ENCODE results near the gene DOCK1. TPM values are rescaled to one million over a fixed set of nuclear protein-coding genes. Genes with fewer than 3 reads are reported as not detected.

Gene DOCK1
- total RNA-seq, 1 donor from 2014 or later: 52.7 TPM

DNA sequence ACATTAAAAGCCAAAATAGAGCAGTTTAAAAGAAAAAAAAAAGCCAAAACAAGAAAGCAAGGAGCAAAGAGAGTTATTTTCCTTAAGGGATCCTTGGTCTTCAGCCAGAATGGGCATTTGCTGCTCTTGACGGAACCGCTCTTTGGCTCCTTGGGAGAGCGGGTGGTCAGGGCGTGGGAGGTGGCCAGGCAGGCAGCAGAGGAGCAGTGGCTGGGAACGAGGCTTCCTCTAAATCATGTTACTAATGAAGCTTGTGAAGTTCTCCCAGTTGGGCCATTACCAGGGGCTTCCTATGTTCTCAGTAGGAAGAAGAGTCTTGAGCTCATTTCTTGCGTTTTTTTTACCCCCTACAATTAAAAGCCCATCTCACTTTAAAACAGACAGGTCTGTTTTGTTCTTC lies 116.6 kb downstream of the DOCK1 start:
- no peak overlapping the region for H3K9ac ChIP-seq (ENCODE audit: low read depth in 1 of 3, low read length in 3 of 3)
- H3K9me3 ChIP-seq (ENCODE audit: control insufficient read depth in 3 of 3, low read length in 3 of 3): no peaks in the 10 kb centered on the region
- H3K36me3 ChIP-seq (ENCODE audit: control insufficient read depth in 3 of 3, insufficient read depth in 3 of 3, low read length in 3 of 3): peaks cover 2 to 14% (median 4%) of the 10 kb centered on the region in 3 donors
- H3K4me3 ChIP-seq (ENCODE audit: low read length in 3 of 3): no peak overlapping the region
- H3K27ac ChIP-seq (ENCODE audit: low read depth, low read length): no peak overlapping the region
- H3K4me1 ChIP-seq (ENCODE audit: control insufficient read depth in 3 of 3, insufficient read depth in 3 of 3, low read length in 3 of 3): no peaks in the 10 kb centered on the region
- no peaks in the 10 kb centered on the region for H3K27me3 ChIP-seq (ENCODE audit: control insufficient read depth in 3 of 3, insufficient read depth in 3 of 3, low read length in 3 of 3)

DNA sequence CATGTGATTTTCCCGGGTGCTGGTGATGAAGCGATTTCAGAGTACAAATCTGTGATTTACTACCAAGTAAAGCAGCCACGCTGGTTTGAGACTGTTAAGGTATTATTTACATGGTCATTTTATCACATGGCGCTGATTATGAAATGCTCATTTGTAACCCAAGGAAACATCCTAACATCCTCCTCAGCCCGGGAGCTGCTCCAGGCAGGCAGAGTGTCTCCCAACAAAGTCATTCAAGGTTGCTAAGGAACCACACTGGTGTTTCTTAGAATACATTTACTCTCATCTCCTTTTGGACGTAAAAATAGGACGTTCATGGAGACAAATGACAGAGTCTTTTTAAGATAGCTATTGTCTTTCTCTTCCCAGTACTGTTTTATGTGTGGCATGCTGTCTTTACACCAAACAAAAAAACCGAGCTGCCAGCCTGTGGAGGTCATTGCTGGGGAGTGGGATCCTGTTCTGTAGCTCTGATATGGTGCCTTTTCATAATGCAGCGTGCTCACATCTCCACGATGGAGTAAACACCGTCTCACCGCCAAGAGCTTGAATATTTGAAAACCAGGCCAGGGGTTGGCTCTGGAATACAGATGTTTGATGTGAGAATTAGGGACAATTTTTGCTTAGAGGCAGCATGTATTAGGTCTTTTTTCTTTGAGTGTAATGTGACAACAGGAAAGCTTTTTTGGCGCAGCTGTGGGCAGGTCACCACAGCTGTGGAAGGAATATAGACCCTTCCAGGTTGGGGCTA lies 119.6 kb downstream of the DOCK1 start:
- no peaks in the 10 kb centered on the region for H3K27me3 ChIP-seq (ENCODE audit: control insufficient read depth in 3 of 3, insufficient read depth in 3 of 3, low read length in 3 of 3)
- H3K4me3 ChIP-seq (ENCODE audit: low read length in 3 of 3): no peak overlapping the region
- peaks cover 4 to 14% (median 7%) of the 10 kb centered on the region in 3 donors for H3K36me3 ChIP-seq (ENCODE audit: control insufficient read depth in 3 of 3, insufficient read depth in 3 of 3, low read length in 3 of 3)
- H3K9me3 ChIP-seq (ENCODE audit: control insufficient read depth in 3 of 3, low read length in 3 of 3): no peaks in the 10 kb centered on the region
- no peaks in the 10 kb centered on the region for H3K4me1 ChIP-seq (ENCODE audit: control insufficient read depth in 3 of 3, insufficient read depth in 3 of 3, low read length in 3 of 3)
- H3K27ac ChIP-seq (ENCODE audit: low read depth, low read length): peak overlapping the region; percentile 42
- H3K9ac ChIP-seq (ENCODE audit: low read depth in 1 of 3, low read length in 3 of 3): no peak overlapping the region

DNA sequence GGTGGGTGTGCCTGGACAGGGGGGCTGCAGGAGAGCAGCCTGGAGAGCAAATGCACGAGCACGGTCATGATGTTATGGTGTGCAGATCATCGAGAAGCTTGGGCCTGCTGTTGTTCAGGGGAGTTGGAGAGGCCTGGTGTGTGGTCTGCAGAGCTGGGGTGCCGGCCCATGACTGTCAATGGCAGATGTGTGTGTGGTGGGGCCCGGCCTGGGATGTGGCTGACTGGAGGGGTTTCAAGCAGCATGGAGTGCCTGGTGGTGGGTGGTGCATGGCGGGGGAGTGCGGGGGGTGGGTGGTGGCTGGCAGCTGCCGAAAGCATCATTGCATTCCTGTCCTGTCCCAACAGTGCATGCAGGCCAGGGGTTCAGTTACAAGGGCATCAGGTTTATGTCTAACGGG lies 122.6 kb downstream of the DOCK1 start:
- Histone ChIP-seq H3K27ac (ENCODE audit: low read depth, low read length) (no peak overlapping the region), H3K4me3 (ENCODE audit: low read length in 3 of 3) (no peak overlapping the region), H3K9ac (ENCODE audit: low read depth in 1 of 3, low read length in 3 of 3) (no peak overlapping the region), H3K36me3 (ENCODE audit: control insufficient read depth in 3 of 3, insufficient read depth in 3 of 3, low read length in 3 of 3) (peaks cover 8 to 21% (median 13%) of the 10 kb centered on the region in 3 donors), H3K27me3 (ENCODE audit: control insufficient read depth in 3 of 3, insufficient read depth in 3 of 3, low read length in 3 of 3) (no peaks in the 10 kb centered on the region), H3K9me3 (ENCODE audit: control insufficient read depth in 3 of 3, low read length in 3 of 3) (no peaks in the 10 kb centered on the region), H3K4me1 (ENCODE audit: control insufficient read depth in 3 of 3, insufficient read depth in 3 of 3, low read length in 3 of 3) (no peaks in the 10 kb centered on the region)

- Histone ChIP-seq H3K27me3 (ENCODE audit: control insufficient read depth in 3 of 3, insufficient read depth in 3 of 3, low read length in 3 of 3) (no peaks in the 10 kb centered on the region), H3K9me3 (ENCODE audit: control insufficient read depth in 3 of 3, low read length in 3 of 3) (no peaks in the 10 kb centered on the region), H3K9ac (ENCODE audit: low read depth in 1 of 3, low read length in 3 of 3) (no peak overlapping the region), H3K4me3 (ENCODE audit: low read length in 3 of 3) (no peak overlapping the region), H3K4me1 (ENCODE audit: control insufficient read depth in 3 of 3, insufficient read depth in 3 of 3, low read length in 3 of 3) (no peaks in the 10 kb centered on the region), H3K36me3 (ENCODE audit: control insufficient read depth in 3 of 3, insufficient read depth in 3 of 3, low read length in 3 of 3) (peaks cover 8 to 28% (median 13%) of the 10 kb centered on the region in 3 donors), H3K27ac (ENCODE audit: low read depth, low read length) (no peak overlapping the region)
Observed at GRCh38 chr10:127028556-127028955, 123.3 kb downstream of the DOCK1 start.

DNA sequence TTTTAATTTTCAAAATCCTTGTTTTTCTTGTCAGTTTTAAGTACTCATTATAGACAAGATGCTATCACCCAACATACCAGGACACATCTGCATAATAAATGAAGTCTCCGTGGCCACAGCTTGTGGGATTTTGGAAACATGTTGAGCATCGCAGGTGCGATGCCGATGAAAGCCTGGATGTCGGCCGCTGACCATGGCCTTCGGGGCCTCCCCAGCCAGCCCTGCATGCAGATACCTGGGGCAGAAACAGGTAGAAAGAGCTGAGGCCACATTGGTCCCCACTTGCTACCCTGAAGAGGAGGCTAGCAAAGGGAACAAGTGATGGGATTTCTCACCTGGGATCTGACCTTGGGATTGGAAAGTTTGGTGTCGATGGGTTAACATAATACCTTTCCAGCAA lies 123.8 kb downstream of the DOCK1 start:
- no peak overlapping the region for H3K27ac ChIP-seq (ENCODE audit: low read depth, low read length)
- no peaks in the 10 kb centered on the region for H3K9me3 ChIP-seq (ENCODE audit: control insufficient read depth in 3 of 3, low read length in 3 of 3)
- H3K36me3 ChIP-seq (ENCODE audit: control insufficient read depth in 3 of 3, insufficient read depth in 3 of 3, low read length in 3 of 3): peaks cover 8 to 29% (median 15%) of the 10 kb centered on the region in 3 donors
- no peak overlapping the region for H3K9ac ChIP-seq (ENCODE audit: low read depth in 1 of 3, low read length in 3 of 3)
- no peaks in the 10 kb centered on the region for H3K4me1 ChIP-seq (ENCODE audit: control insufficient read depth in 3 of 3, insufficient read depth in 3 of 3, low read length in 3 of 3)
- no peaks in the 10 kb centered on the region for H3K27me3 ChIP-seq (ENCODE audit: control insufficient read depth in 3 of 3, insufficient read depth in 3 of 3, low read length in 3 of 3)
- H3K4me3 ChIP-seq (ENCODE audit: low read length in 3 of 3): no peak overlapping the region

DNA sequence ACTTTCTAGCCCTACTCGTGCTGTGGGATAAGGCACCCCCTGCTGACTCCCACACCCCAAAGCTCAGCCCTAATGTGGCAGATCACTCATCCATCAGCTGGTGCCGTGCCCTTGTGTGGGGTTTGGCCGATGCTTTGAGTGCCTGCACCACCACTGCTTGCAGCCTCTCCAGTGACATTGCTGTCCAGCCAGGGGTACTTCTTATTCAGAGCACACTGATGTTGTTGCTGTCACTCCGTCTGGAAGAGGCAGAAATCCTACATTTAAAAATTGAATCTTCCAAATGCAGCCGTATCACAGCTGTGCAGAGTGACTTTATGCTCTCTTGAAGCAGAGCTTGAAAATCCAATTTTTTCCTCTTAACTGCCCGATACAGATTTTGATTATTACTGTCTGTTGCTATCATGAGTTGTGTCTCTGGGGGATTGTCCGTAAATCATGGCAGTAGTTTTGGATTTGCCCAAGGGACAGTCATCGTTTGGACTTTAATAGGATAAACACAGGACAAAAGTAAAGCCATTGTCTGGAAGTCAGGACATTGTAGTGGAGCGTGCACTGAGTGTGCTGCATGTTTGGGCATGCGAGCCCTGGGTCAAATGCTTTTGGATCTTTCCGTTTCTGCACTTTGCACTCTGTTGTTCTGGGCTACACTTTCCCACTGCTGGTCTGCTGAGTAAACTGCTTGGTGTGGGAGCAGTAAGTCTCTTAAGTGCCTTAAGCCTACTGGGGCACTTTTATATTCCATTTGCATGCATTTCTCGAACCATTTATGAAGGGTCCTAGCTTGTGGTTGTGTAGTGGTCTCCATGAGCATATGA lies 128.2 kb downstream of the DOCK1 start:
- no peak overlapping the region for H3K4me3 ChIP-seq (ENCODE audit: low read length in 3 of 3)
- H3K27me3 ChIP-seq (ENCODE audit: control insufficient read depth in 3 of 3, insufficient read depth in 3 of 3, low read length in 3 of 3): no peaks in the 10 kb centered on the region
- H3K4me1 ChIP-seq (ENCODE audit: control insufficient read depth in 3 of 3, insufficient read depth in 3 of 3, low read length in 3 of 3): no peaks in the 10 kb centered on the region
- H3K9me3 ChIP-seq (ENCODE audit: control insufficient read depth in 3 of 3, low read length in 3 of 3): no peaks in the 10 kb centered on the region
- H3K36me3 ChIP-seq (ENCODE audit: control insufficient read depth in 3 of 3, insufficient read depth in 3 of 3, low read length in 3 of 3): peaks cover 7 to 26% (median 16%) of the 10 kb centered on the region in 3 donors
- no peak overlapping the region for H3K9ac ChIP-seq (ENCODE audit: low read depth in 1 of 3, low read length in 3 of 3)
- no peak overlapping the region for H3K27ac ChIP-seq (ENCODE audit: low read depth, low read length)

- peaks cover 7 to 26% (median 12%) of the 10 kb centered on the region in 3 donors for H3K36me3 ChIP-seq (ENCODE audit: control insufficient read depth in 3 of 3, insufficient read depth in 3 of 3, low read length in 3 of 3)
- no peaks in the 10 kb centered on the region for H3K27me3 ChIP-seq (ENCODE audit: control insufficient read depth in 3 of 3, insufficient read depth in 3 of 3, low read length in 3 of 3)
- no peak overlapping the region for H3K4me3 ChIP-seq (ENCODE audit: low read length in 3 of 3)
- H3K9ac ChIP-seq (ENCODE audit: low read depth in 1 of 3, low read length in 3 of 3): no peak overlapping the region
- no peaks in the 10 kb centered on the region for H3K4me1 ChIP-seq (ENCODE audit: control insufficient read depth in 3 of 3, insufficient read depth in 3 of 3, low read length in 3 of 3)
- no peaks in the 10 kb centered on the region for H3K9me3 ChIP-seq (ENCODE audit: control insufficient read depth in 3 of 3, low read length in 3 of 3)
- H3K27ac ChIP-seq (ENCODE audit: low read depth, low read length): no peak overlapping the region
Observed at GRCh38 chr10:127034034-127034633, 128.9 kb downstream of the DOCK1 start.

GRCh38 chr10:127034790-127035189 lies 129.6 kb downstream of the DOCK1 start:
- Histone ChIP-seq H3K27ac (ENCODE audit: low read depth, low read length) (no peak overlapping the region), H3K9ac (ENCODE audit: low read depth in 1 of 3, low read length in 3 of 3) (no peak overlapping the region), H3K36me3 (ENCODE audit: control insufficient read depth in 3 of 3, insufficient read depth in 3 of 3, low read length in 3 of 3) (peaks cover 9 to 32% (median 12%) of the 10 kb centered on the region in 3 donors)

DNA sequence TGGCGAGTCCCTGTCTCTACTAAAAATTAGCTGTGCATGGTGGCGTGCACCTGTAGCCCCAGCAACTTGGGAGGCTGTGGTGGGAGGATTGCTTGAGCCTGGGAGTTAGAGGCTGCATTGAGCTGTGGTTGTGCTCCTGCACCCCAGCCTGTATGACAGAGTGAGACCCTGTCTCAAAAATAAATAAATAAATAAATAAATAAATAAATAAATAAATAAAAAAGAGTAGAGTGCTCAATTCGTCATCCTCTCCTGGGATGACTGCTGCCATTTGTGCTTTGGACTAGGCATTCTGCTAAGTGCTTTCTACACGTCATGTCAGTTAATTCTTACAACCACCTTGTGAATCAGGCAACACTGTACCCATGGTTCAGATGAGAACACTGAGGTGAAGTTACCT lies 130.6 kb downstream of the DOCK1 start:
- H3K27ac ChIP-seq (ENCODE audit: low read depth, low read length): no peak overlapping the region
- H3K9ac ChIP-seq (ENCODE audit: low read depth in 1 of 3, low read length in 3 of 3): no peak overlapping the region
- no peak overlapping the region for H3K4me3 ChIP-seq (ENCODE audit: low read length in 3 of 3)
- H3K4me1 ChIP-seq (ENCODE audit: control insufficient read depth in 3 of 3, insufficient read depth in 3 of 3, low read length in 3 of 3): no peaks in the 10 kb centered on the region
- H3K36me3 ChIP-seq (ENCODE audit: control insufficient read depth in 3 of 3, insufficient read depth in 3 of 3, low read length in 3 of 3): peaks cover 9 to 40% (median 12%) of the 10 kb centered on the region in 3 donors
- no peaks in the 10 kb centered on the region for H3K9me3 ChIP-seq (ENCODE audit: control insufficient read depth in 3 of 3, low read length in 3 of 3)
- H3K27me3 ChIP-seq (ENCODE audit: control insufficient read depth in 3 of 3, insufficient read depth in 3 of 3, low read length in 3 of 3): no peaks in the 10 kb centered on the region

More at GRCh38 chr10:127034790-127035189, 129.6 kb downstream of the DOCK1 start:
- Histone ChIP-seq H3K9me3 (ENCODE audit: control insufficient read depth in 3 of 3, low read length in 3 of 3) (no peaks in the 10 kb centered on the region), H3K4me3 (ENCODE audit: low read length in 3 of 3) (no peak overlapping the region), H3K4me1 (ENCODE audit: control insufficient read depth in 3 of 3, insufficient read depth in 3 of 3, low read length in 3 of 3) (no peaks in the 10 kb centered on the region), H3K27me3 (ENCODE audit: control insufficient read depth in 3 of 3, insufficient read depth in 3 of 3, low read length in 3 of 3) (no peaks in the 10 kb centered on the region)

DNA sequence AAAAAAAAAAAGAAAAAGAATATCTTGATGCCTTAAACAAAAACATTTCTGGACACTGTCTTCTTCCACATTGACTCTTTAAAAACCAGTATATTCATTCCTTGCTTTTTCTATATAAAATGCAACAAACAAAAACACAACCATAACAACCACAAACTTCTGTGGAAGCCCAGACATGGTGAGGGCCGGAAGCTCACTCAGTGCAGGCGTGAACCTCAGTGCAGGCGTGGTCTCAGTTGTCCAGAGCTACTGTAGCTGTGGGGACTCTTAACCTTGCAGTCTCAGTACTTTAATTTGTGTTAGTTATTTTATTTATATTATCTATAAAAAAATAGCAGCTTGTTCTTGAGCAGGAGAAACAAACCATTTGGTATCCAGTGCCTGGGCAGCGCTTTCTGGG lies 131.8 kb downstream of the DOCK1 start:
- Histone ChIP-seq H3K4me3 (ENCODE audit: low read length in 3 of 3) (no peak overlapping the region), H3K36me3 (ENCODE audit: control insufficient read depth in 3 of 3, insufficient read depth in 3 of 3, low read length in 3 of 3) (peaks cover 7 to 40% (median 9%) of the 10 kb centered on the region in 3 donors), H3K27me3 (ENCODE audit: control insufficient read depth in 3 of 3, insufficient read depth in 3 of 3, low read length in 3 of 3) (no peaks in the 10 kb centered on the region), H3K9ac (ENCODE audit: low read depth in 1 of 3, low read length in 3 of 3) (no peak overlapping the region), H3K9me3 (ENCODE audit: control insufficient read depth in 3 of 3, low read length in 3 of 3) (no peaks in the 10 kb centered on the region), H3K27ac (ENCODE audit: low read depth, low read length) (no peak overlapping the region), H3K4me1 (ENCODE audit: control insufficient read depth in 3 of 3, insufficient read depth in 3 of 3, low read length in 3 of 3) (no peaks in the 10 kb centered on the region)
